Tibial artery (tissue), 4 donors: ENCODE results near the gene ULK4.

ENCODE experiments used
- DNase-seq, 2 donors: peaks; one replicate each; pipeline ENCODE4 v3.0.0-alpha.2; 2019
- H3K27ac ChIP-seq, 2 donors: fragments of 200-600 bp; sonication (generic) in 1 of 2; 1 replicate in 1 of 2; 2 replicates in 1 of 2; pipeline ENCODE4 v1.5.1; 2018 to 2019; ENCODE audit warnings: mild to moderate bottlenecking in 1 of 2
- H3K27me3 ChIP-seq, 2 donors: fragments of 200-600 bp; sonication (generic) in 1 of 2; one replicate each; pipeline versions ENCODE4 v1.5.1 to v1.6.0; 2016 to 2019
- H3K36me3 ChIP-seq, 3 donors: fragments of 200-600 bp; sonication (generic) in 2 of 3; one replicate each; pipeline ENCODE4 v1.5.1; 2016 to 2019; ENCODE audit warnings: mild to moderate bottlenecking in 2 of 3
- H3K4me1 ChIP-seq, 4 donors: fragments of 200-600 bp; sonication (generic) in 2 of 4; 1 replicate in 3 of 4; 2 replicates in 1 of 4; pipeline ENCODE4 v1.5.1; 2016 to 2019
- H3K4me3 ChIP-seq, 2 donors: fragments of 200-600 bp; sonication (generic) in 1 of 2; 1 replicate in 1 of 2; 2 replicates in 1 of 2; pipeline ENCODE4 v1.5.1; 2018 to 2019; ENCODE audit warnings: mild to moderate bottlenecking in 2 of 2
- H3K9me3 ChIP-seq, 3 donors: fragments of 200-600 bp; sonication (generic) in 1 of 3; one replicate each; pipeline ENCODE4 v1.5.1; 2016 to 2019
- CTCF ChIP-seq, 2 experiments: fragments of 200-600 bp in 1 of 2; fragments of 450-650 bp in 1 of 2; IDR thresholded peaks; one replicate each; pipeline ENCODE4 v1.5.1; 2017 to 2019; ENCODE audit warnings: antibody characterized with exemption in 2 of 2, mild to moderate bottlenecking in 1 of 2, moderate library complexity in 1 of 2
- intact Hi-C: fragments of 100-400 bp; cut with DNase I; formaldehyde crosslinking; loops from one replicate; pipeline ENCODE4 v1.15.0; 2023; ENCODE audit warnings: low total_unique reads

Gene ULK4

GRCh38 chr3:41673650-41674049, 288.3 kb downstream of the ULK4 start:
- H3K36me3 ChIP-seq, result peaks cover 0 to 9% (median 0%) of the 10 kb centered on the region in 3 donors
- no peaks in the 10 kb centered on the region for H3K4me1 ChIP-seq
- DNase-seq, result no peak
- no peak overlapping the region for H3K4me3 ChIP-seq
- H3K27ac ChIP-seq, result no peak overlapping the region
- H3K27me3 ChIP-seq, result no peaks in the 10 kb centered on the region
- intact Hi-C loops, result no loop called here
- peaks cover 0 to 11% (median 0%) of the 10 kb centered on the region in 3 donors for H3K9me3 ChIP-seq
- no peak for TF ChIP-seq CTCF (IDR thresholded peaks at IDR 0.05)

GRCh38 chr3:41668379-41668778, 293.5 kb downstream of the ULK4 start:
- H3K4me3 ChIP-seq, result no peak overlapping the region
- no peak overlapping the region for H3K27ac ChIP-seq
- peaks cover 0 to 24% (median 0%) of the 10 kb centered on the region in 3 donors for H3K9me3 ChIP-seq
- no peaks in the 10 kb centered on the region for H3K4me1 ChIP-seq
- intact Hi-C loops, result no loop called here
- no peak for DNase-seq
- peaks cover 5 to 19% (median 14%) of the 10 kb centered on the region in 3 donors for H3K36me3 ChIP-seq
- TF ChIP-seq CTCF (IDR thresholded peaks at IDR 0.05), result no peak
- no peaks in the 10 kb centered on the region for H3K27me3 ChIP-seq

- Histone ChIP-seq H3K4me3 (no peak overlapping the region), H3K9me3 (peaks cover 0 to 13% (median 0%) of the 10 kb centered on the region in 3 donors), H3K36me3 (peaks cover 5 to 26% (median 11%) of the 10 kb centered on the region in 3 donors), H3K27ac (no peak overlapping the region), H3K4me1 (no peaks in the 10 kb centered on the region), H3K27me3 (no peaks in the 10 kb centered on the region)
- intact Hi-C loops, result no loop called here
- TF ChIP-seq CTCF (IDR thresholded peaks at IDR 0.05), result no peak
- no peak for DNase-seq
These were observed 299.6 kb downstream of the ULK4 start for GRCh38 chr3:41662288-41662687.

GRCh38 chr3:41661796-41662195, 300.1 kb downstream of the ULK4 start:
- intact Hi-C loops, result no loop called here
- no peaks in the 10 kb centered on the region for H3K4me1 ChIP-seq
- no peak overlapping the region for H3K4me3 ChIP-seq
- no peak for TF ChIP-seq CTCF (IDR thresholded peaks at IDR 0.05)
- no peaks in the 10 kb centered on the region for H3K27me3 ChIP-seq
- DNase-seq, result no peak
- peaks cover 0 to 13% (median 0%) of the 10 kb centered on the region in 3 donors for H3K9me3 ChIP-seq
- no peak overlapping the region for H3K27ac ChIP-seq
- peaks cover 5 to 26% (median 11%) of the 10 kb centered on the region in 3 donors for H3K36me3 ChIP-seq

- no peak overlapping the region for H3K27ac ChIP-seq
- no peak for TF ChIP-seq CTCF (IDR thresholded peaks at IDR 0.05)
- no peaks in the 10 kb centered on the region for H3K27me3 ChIP-seq
- DNase-seq, result no peak
- H3K4me3 ChIP-seq, result no peak overlapping the region
- H3K4me1 ChIP-seq, result no peaks in the 10 kb centered on the region
- H3K36me3 ChIP-seq, result peaks cover 0 to 19% (median 11%) of the 10 kb centered on the region in 3 donors
- H3K9me3 ChIP-seq, result peaks cover 0 to 6% (median 0%) of the 10 kb centered on the region in 3 donors
- intact Hi-C loops, result no loop called here
These were observed 301.4 kb downstream of the ULK4 start for GRCh38 chr3:41660510-41660909.
